Right lobe of liver (tissue), 4 donors: ENCODE measurements around the gene SINHCAF.

Source experiments
- POLR2A ChIP-seq: fragments of 450-650 bp; IDR thresholded peaks from one replicate; pipeline ENCODE4 v1.6.1; 2017; ENCODE audit warnings: antibody characterized with exemption, mild to moderate bottlenecking
- TF ChIP-seq, protein P1 (sequence below), 4 donors: fragments of 200-600 bp in 3 of 4; fragments of 450-650 bp in 1 of 4; IDR thresholded peaks; one replicate each; pipeline versions ENCODE4 v1.5.1 to v1.8.0; 2016 to 2022; ENCODE audit warnings: antibody characterized with exemption in 4 of 4, mild to moderate bottlenecking in 2 of 4
- donor health status: DM: no; HTN: no; CAD: no.
- donor health status: DM: no; HTN: no; CAD: no.
- donor health status: DM: no; HTN: yes; CAD: no.

DNA sequence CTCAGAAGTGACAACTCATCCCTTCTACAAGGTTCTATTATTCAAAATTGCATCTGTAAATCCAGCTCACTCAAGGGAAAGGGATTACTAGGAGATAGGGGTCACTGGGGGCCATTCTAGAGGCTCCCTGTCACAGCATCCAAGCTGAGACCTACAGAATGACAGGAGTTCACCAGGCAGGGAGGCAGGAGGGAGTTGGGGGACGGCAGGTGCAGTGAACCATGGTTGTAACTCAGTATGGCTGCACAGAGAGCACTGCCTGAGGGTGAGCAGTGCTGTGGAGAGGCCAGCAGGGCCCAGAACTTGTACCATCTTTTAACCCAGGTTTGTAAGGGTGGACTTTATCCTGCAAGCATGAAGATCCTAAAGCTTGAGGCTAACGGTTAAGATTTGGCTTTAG lies 37.9 kb upstream of the SINHCAF start:
- TF ChIP-seq, protein P1, sequence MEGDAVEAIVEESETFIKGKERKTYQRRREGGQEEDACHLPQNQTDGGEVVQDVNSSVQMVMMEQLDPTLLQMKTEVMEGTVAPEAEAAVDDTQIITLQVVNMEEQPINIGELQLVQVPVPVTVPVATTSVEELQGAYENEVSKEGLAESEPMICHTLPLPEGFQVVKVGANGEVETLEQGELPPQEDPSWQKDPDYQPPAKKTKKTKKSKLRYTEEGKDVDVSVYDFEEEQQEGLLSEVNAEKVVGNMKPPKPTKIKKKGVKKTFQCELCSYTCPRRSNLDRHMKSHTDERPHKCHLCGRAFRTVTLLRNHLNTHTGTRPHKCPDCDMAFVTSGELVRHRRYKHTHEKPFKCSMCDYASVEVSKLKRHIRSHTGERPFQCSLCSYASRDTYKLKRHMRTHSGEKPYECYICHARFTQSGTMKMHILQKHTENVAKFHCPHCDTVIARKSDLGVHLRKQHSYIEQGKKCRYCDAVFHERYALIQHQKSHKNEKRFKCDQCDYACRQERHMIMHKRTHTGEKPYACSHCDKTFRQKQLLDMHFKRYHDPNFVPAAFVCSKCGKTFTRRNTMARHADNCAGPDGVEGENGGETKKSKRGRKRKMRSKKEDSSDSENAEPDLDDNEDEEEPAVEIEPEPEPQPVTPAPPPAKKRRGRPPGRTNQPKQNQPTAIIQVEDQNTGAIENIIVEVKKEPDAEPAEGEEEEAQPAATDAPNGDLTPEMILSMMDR (IDR thresholded peaks at IDR 0.05), result no peak
- no peak for TF ChIP-seq POLR2A
